Omental fat pad (tissue), 4 donors: Measurements from ENCODE around the gene CAPN13. TPM values are rescaled to one million over a fixed set of nuclear protein-coding genes. Genes with fewer than 3 reads are reported as not detected.

Experiments
- ATAC-seq: fragments of 150-250 bp; one replicate; pipeline ENCODE4 v1.9.1; 2016; ENCODE audit warnings: mild to moderate bottlenecking, moderate library complexity; ENCODE audit not compliant: low FRiP score
- DNase-seq: peaks from one replicate; pipeline ENCODE4 v3.0.0-alpha.2; 2019; ENCODE audit warnings: low spot score
- total RNA-seq, 4 donors: library from RNA; depleted of rRNA; stranded (reverse); fragments of >200 nt; gene quantifications; one replicate each; pipeline ENCODE4 v1.1.0, GENCODE V29; 2016
- TF ChIP-seq, protein P1 (sequence below), 3 donors: fragments of 450-650 bp; IDR thresholded peaks; one replicate each; pipeline ENCODE4 v1.5.1; 2016 to 2017; ENCODE audit warnings: antibody characterized with exemption in 3 of 3, mild to moderate bottlenecking in 3 of 3, moderate library complexity in 2 of 3

The CAPN13 gene
- total RNA-seq, 4 donors from 2014 or later = not detected

DNA sequence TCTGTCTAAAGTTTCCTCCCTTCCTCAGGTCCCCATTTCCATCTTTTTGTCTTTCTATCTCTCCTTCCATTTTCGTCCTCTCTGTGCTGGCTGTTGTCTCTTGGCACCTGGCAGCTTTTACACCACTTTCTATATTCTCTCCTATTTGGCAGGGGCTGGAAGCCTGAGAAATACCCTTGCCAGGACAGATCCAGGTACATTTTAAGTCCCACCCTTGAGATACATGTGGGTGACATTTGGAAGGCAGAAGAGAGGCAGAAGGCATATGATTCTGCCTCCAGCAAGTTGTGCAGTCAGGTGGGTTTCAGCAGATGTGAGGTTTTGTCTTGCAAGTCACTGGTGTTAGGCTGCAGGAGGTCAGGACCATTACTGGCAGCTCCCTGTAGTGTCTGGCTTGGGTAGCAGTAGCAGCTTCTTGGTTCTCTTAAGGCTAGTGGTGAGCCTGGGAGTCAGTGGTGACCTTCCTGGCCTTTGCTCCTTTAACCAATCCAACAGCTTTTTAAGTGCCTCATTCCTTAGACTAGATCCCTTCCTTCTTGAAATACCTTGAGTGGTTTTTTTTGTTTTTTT is 90.1 kb downstream of the CAPN13 start:
- DNase-seq = no peak
- ATAC-seq = no peak
- TF ChIP-seq, protein P1, sequence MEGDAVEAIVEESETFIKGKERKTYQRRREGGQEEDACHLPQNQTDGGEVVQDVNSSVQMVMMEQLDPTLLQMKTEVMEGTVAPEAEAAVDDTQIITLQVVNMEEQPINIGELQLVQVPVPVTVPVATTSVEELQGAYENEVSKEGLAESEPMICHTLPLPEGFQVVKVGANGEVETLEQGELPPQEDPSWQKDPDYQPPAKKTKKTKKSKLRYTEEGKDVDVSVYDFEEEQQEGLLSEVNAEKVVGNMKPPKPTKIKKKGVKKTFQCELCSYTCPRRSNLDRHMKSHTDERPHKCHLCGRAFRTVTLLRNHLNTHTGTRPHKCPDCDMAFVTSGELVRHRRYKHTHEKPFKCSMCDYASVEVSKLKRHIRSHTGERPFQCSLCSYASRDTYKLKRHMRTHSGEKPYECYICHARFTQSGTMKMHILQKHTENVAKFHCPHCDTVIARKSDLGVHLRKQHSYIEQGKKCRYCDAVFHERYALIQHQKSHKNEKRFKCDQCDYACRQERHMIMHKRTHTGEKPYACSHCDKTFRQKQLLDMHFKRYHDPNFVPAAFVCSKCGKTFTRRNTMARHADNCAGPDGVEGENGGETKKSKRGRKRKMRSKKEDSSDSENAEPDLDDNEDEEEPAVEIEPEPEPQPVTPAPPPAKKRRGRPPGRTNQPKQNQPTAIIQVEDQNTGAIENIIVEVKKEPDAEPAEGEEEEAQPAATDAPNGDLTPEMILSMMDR (IDR thresholded peaks at IDR 0.05) = no peak

DNA sequence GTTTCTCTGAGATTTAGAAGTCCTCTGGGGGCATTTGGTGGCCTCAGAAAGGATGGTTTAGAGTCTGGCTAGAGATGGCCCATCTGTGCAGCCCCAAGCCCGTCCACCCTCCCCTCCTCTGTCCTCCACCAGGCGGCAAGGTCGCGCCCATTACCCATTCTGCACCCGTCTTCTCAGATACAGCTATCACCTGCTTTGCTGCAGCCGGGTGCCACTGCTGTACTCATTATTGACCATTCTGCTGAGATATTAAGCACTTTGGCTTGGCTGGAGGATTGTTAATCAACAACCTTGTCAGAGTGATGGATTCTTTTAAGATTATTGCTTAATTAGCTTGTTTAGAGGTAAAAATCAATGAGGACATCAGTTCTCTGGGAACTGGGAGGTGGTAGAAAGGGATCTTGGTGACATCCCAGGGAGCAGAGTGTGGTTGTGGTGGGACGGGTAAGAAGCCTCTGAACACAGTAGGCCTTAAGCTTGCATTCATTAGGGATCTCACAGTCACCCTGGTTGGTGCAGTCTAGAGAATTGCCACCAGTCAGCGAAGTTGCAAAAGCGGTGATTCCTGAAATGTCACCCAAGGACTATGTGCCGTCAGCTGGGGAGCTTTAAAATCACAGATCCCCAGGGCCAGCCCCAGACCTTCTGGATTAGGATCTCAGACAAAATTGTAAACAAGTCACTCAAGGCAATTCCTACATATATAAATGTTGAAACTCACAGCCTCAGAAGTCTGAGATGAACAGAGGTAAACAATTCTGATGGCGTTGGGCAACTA is 90.9 kb downstream of the CAPN13 start:
- DNase-seq = no peak
- ATAC-seq = no peak
- TF ChIP-seq, protein P1 (IDR thresholded peaks at IDR 0.05) = no peak

DNA sequence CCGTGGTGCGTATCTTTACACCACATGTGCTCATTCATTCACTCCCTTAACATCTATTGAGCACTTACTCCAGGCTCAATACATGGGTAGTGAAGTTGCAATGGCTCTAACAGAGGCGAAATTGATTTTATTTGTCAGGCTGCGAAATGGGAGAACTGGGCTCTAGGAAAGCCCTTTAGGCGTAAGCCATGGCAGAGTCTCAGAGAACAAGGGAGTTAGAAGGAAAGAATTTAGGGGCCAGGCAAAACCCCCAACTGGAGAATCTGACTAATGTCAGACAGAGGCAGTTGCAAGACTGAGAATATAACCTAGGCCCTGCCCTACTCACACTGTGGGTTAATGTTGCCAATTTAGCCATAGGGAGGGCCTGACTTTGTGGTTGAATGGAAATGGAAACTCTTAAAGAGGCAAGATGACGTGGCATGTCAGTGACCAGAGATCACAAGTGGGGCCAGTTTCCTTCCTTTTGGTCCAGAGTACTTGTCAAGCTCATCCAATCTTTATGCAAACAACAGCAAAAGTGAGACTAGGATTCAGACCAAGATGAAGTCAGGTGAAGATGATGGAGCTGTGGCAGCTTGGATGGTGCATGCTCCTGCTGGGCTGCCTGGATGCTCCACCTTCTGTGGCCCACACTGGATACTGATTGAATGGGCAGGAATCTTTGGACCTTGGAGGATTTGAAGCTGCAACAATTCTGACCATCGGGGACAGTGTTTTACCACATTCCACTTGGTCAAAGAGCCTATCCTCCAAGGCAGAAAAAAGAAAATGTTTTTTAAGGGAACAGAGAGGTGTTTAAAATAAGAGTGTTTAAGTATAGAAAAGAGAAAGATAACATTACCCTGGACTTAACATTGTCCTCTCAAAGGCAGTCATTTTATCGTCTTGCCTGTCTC is 92.2 kb downstream of the CAPN13 start:
- ATAC-seq (no peak), DNase-seq (no peak)
- TF ChIP-seq, protein P1 (IDR thresholded peaks at IDR 0.05) = no peak

DNA sequence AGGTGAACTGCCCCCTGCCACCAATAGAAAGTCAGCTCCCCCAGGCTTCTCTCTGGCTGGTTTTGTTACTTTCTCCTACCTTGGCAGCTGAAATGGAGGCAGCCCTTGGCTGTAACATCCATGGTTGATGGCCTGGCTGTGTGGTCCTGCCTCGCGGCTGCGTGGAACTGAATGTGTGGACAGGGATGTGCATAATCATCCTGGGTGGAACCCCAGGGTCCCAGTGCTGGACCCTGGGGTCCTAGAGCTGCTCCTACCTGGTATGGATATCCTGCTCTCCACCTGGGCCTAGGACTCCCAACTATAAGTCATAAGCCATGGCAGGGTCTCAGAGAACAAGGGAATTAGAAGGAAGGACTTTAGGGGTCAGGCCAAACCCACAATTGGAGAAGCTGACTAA is 93.5 kb downstream of the CAPN13 start:
- TF ChIP-seq, protein P1 (IDR thresholded peaks at IDR 0.05) = no peak
- DNase-seq (no peak), ATAC-seq (no peak)

DNA sequence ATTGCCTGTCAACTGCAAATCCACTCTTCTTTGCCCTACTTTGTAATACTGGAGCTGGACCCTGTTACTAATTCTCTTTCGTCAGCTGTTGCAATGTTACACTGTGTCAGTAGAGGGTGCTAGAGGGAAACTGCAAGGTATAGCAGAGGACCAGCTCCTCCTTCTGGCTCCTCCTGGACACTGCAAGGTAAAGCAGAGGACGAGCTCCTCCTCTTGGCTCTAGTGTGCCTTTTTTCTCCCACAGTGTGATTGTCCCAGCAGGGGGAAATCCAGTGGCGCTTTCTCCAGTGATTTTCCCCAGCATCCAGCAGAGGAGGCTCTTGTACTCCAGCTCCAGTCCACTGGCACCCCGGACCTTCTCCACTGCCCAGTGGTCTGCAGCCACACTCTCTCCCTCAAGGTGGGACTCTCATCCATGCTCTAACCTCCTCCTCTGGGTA is 95.6 kb downstream of the CAPN13 start:
- peak; percentile 87 for ATAC-seq
- TF ChIP-seq, protein P1 (IDR thresholded peaks at IDR 0.05) = peak in 2 of 3 donors; percentile 72 to 88
- peak; percentile 52 for DNase-seq

DNA sequence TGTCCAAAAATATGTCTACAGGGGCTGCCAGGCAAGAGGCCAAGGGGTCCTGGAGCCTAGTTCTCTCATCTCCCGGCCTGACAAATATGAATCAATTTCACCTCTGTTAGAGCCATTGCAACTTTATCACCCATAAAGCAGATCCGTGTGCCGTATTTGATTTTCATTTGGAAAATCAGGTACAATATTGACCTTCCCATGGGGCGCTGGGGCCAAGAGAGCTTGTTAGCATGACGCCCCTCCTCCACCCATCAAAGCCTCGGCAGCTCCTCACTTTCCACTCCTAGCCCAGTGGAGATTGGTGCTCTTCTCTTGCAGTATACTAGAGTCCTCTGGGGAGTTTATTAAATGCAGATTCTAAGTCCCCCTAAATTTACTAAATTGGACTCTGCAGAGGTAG is 96.8 kb downstream of the CAPN13 start:
- no peak for ATAC-seq
- TF ChIP-seq, protein P1 (IDR thresholded peaks at IDR 0.05) = no peak
- DNase-seq = no peak
